Measurements from ENCODE around the gene TSNAXIP1.

The TSNAXIP1 gene

GRCh38 chr16:67841198-67841815 is 34.6 kb downstream of the TSNAXIP1 start:
- no peak for DNase-seq

- DNase-seq: peak; percentile 91
Measured at GRCh38 chr16:67841816-67842508, 35.3 kb downstream of the TSNAXIP1 start, which contains the start of gene THAP11. TSS of gene THAP11 (plus strand) at chr16:67842320. CDS start at chr16:67842555, 235 bp downstream.

GRCh38 chr16:67842509-67843342 is 36.0 kb downstream of the TSNAXIP1 start:
- DNase-seq: peak; percentile 62

- no peak for DNase-seq
Measured at GRCh38 chr16:67843343-67843765, 36.7 kb downstream of the TSNAXIP1 start.

- no peak for DNase-seq
Measured at GRCh38 chr16:67844497-67844896, 37.8 kb downstream of the TSNAXIP1 start.

GRCh38 chr16:67845291-67846062 is 38.8 kb downstream of the TSNAXIP1 start:
- no peak for DNase-seq

- DNase-seq: no peak
Measured at GRCh38 chr16:67846063-67846319, 39.3 kb downstream of the TSNAXIP1 start.

- peak; percentile 94 for DNase-seq
Measured at GRCh38 chr16:67846320-67847063, 39.8 kb downstream of the TSNAXIP1 start, which contains the start of gene NUTF2. TSS of gene NUTF2 (plus strand) at chr16:67846933. CDS start at chr16:67865131, 18,198 bp downstream.

GRCh38 chr16:67847064-67847861 is 40.6 kb downstream of the TSNAXIP1 start, which contains the start of gene CENPT:
TSS of gene CENPT (minus strand) at chr16:67847693. CDS start at chr16:67833859, 13,834 bp downstream.
- DNase-seq: no peak

- no peak for DNase-seq
Measured at GRCh38 chr16:67848118-67848517, 41.4 kb downstream of the TSNAXIP1 start.

- no peak for DNase-seq
Measured at GRCh38 chr16:67853670-67854069, 47.0 kb downstream of the TSNAXIP1 start.

- no peak for DNase-seq
Measured at GRCh38 chr16:67855789-67856188, 49.1 kb downstream of the TSNAXIP1 start.

- DNase-seq: no peak
Measured at GRCh38 chr16:67856927-67857546, 50.3 kb downstream of the TSNAXIP1 start.

GRCh38 chr16:67857547-67858233 is 51.0 kb downstream of the TSNAXIP1 start:
- DNase-seq: peak; percentile 55

- no peak for DNase-seq
Measured at GRCh38 chr16:67858500-67858899, 51.8 kb downstream of the TSNAXIP1 start.

- no peak for DNase-seq
Measured at GRCh38 chr16:67860589-67861398, 54.1 kb downstream of the TSNAXIP1 start.

GRCh38 chr16:67861877-67862276 is 55.2 kb downstream of the TSNAXIP1 start:
- no peak for DNase-seq

- DNase-seq: no peak
Measured at GRCh38 chr16:67862623-67863583, 56.2 kb downstream of the TSNAXIP1 start.

All from CD4-positive, alpha-beta T cell treated with Interleukin-15 for 1 hour (primary cell).